Measurements from ENCODE around the gene AKR1C8.

AKR1C8 gene

GRCh38 chr10:5106553-5106952 is 78.4 kb downstream of the AKR1C8 start:
- no peak for DNase-seq

DNA sequence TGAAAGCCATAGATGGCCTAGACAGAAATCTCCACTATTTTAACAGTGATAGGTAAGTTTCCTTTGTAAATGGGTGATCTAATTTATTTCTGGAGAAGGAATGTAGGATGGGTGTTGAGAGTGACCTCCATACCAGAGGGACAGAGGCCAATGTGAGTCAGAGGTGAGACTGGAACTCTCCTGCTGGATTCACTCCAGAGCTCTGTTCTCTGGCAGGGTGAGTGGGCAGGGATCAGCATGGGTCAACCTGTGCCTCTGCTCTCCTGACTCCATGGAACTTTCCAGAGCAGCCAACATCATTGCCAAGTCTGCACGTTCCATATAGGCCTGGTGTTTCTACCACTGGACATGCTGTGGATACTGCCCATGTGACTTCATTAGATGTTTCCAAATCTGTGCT is 79.3 kb downstream of the AKR1C8 start:
- DNase-seq: no peak
